DMS79 treated with DMSO at 0.1 percent for 48 hours (cell line): Measurements from ENCODE around the gene LRRC51.
"Not testable (repeated sequence)": the region's sequence is repeated elsewhere in the genome, so short reads cannot be mapped to it uniquely, and the experiment has no call there.

Experiments
- DNase-seq: peaks from one replicate; lab custom pipeline; 2025; lab: John Stamatoyannopoulos, UW

Gene LRRC51

GRCh38 chr11:72105888-72106287 lies 25.2 kb downstream of the LRRC51 start, which contains the start of gene TOMT:
TSS of gene TOMT (plus strand) at chr11:72105924. CDS start at chr11:72105952, 28 bp downstream.
- DNase-seq, result no peak

GRCh38 chr11:72111300-72112142 lies 30.9 kb downstream of the LRRC51 start:
- no peak for DNase-seq

GRCh38 chr11:72112143-72112977 lies 31.7 kb downstream of the LRRC51 start, which contains the start of gene ANAPC15:
TSS of gene ANAPC15 (minus strand) at chr11:72112695. CDS start at chr11:72111276, 1,419 bp downstream.
- DNase-seq, result peak; percentile 100

- peak; percentile 82 for DNase-seq
These were observed 32.5 kb downstream of the LRRC51 start for GRCh38 chr11:72112978-72113808.

- DNase-seq, result no peak
These were observed 33.9 kb downstream of the LRRC51 start for GRCh38 chr11:72114570-72114969.

GRCh38 chr11:72116019-72116755 lies 35.5 kb downstream of the LRRC51 start:
- no peak for DNase-seq

- no peak for DNase-seq
These were observed 38.5 kb downstream of the LRRC51 start for GRCh38 chr11:72119198-72119597.

GRCh38 chr11:72120930-72121329 lies 40.3 kb downstream of the LRRC51 start:
- no peak for DNase-seq

GRCh38 chr11:72122607-72123006 lies 42.0 kb downstream of the LRRC51 start:
- no peak for DNase-seq

GRCh38 chr11:72123117-72123653 lies 42.5 kb downstream of the LRRC51 start:
- DNase-seq, result no peak

GRCh38 chr11:72124046-72124445 lies 43.4 kb downstream of the LRRC51 start:
- no peak for DNase-seq

GRCh38 chr11:72125956-72126355 lies 45.3 kb downstream of the LRRC51 start:
- no peak for DNase-seq

GRCh38 chr11:72127923-72128322 lies 47.3 kb downstream of the LRRC51 start:
- DNase-seq, result no peak

- no peak for DNase-seq
These were observed 48.7 kb downstream of the LRRC51 start for GRCh38 chr11:72129381-72129780.

GRCh38 chr11:72132646-72133045 lies 52.0 kb downstream of the LRRC51 start:
- DNase-seq, result no peak

GRCh38 chr11:72135473-72135872 lies 54.8 kb downstream of the LRRC51 start, which contains the start of gene FOLR3:
TSS of gene FOLR3 (plus strand) at chr11:72135725. CDS start at chr11:72135953, 228 bp downstream.
- DNase-seq, result not testable (repeated sequence)

GRCh38 chr11:72135891-72136683 lies 55.4 kb downstream of the LRRC51 start:
- DNase-seq, result no peak

GRCh38 chr11:72136684-72137262 lies 56.1 kb downstream of the LRRC51 start:
- no peak for DNase-seq

- DNase-seq, result no peak
These were observed 58.3 kb downstream of the LRRC51 start for GRCh38 chr11:72138821-72139390.
